NCI-H446 treated with DMSO at 0.1 percent for 48 hours (cell line): ENCODE data around the gene DNAJB4.
"Not testable (repeated sequence)": the region's sequence is repeated elsewhere in the genome, so short reads cannot be mapped to it uniquely, and the experiment has no call there.

ENCODE experiments used
- DNase-seq: peaks from one replicate; lab custom pipeline; 2025; lab: John Stamatoyannopoulos, UW

Gene DNAJB4

GRCh38 chr1:78038071-78038470 lies 33.3 kb downstream of the DNAJB4 start:
- no peak for DNase-seq

- no peak for DNase-seq
Observed at GRCh38 chr1:78038491-78038939, 33.8 kb downstream of the DNAJB4 start.

DNA sequence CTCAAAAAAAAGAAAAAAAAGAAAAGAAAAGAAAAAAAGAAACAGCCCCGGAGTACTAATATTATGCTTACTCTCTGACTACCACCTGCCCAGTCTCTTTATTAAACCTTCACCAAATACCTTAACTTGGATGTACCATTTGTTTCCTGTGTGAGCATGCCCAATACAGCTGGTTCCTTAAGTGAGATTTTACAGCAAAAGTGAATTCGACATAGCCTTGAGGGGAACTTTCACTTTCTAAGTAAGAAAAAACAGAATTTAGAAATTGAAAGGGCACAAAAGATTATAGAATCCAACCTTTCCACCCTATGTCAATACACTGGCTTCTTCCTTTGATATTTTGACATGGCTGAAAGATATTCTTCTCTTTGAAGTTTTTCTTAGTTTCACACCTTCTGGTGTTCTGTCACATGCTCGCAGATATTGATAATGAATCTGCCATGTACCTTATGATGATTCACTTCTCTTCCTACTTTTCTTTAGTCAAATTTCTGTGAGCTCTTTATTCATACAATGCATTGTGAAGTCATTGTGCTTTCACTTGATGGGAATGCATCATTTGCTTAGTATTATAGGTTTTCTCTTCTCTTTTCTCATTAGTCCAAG lies 35.8 kb downstream of the DNAJB4 start:
- DNase-seq = no peak

DNA sequence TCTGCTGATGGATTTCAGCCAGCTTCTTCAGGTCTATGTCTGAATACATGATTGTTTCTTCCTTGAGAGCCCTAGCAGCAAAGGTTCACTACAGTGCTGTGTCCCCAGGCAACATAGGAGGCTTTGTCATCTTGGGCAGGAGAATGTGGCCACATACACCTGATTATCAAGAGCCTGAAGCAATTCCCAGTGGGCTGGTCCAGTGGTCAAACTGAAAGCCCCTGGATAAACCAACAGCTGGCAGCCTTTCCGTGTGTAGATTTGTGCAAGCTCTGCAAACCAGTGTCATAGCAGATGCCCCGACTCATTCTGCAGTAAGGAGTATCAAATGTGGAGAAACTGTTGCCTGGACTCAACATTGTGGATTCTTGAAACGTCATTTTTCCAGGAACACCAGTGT lies 38.7 kb downstream of the DNAJB4 start:
- no peak for DNase-seq

DNA sequence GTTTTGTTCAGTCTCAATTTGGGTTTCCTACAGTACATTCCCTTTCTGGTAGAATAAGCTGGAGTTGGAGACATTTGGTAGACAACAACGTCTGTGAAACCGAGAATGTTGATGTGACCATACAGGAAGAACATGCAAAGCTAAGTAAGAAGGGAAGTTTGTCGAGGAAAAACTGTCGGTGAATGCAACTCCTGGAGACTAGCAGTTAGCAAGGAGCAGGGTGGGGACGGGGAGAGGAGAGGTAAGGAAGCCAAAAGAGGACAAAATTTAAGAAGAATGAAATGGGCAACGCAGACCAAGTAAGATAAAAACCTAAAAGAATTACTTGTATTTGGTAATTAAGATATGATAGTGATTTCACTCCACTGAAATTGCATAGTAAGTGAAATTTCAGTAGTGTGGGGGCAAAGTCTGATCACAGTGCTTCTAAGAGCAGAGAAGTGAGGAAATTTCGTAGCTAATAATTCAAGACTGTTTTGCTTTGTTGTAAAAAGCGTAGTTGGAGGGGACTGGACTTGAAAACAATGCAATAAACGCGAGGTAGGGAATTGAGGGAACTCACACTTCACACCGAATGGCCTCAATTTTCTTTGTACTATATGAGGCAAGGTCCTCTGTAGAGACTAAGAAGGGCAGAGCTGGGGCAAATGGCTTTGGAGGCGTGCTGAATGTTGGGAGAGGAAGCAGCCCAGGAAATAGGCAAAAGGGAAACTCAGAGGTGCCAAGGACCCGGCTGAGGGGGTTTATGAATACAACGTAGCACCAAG lies 40.2 kb downstream of the DNAJB4 start:
- no peak for DNase-seq

- DNase-seq = no peak
Observed at GRCh38 chr1:78045563-78045925, 40.8 kb downstream of the DNAJB4 start.

- DNase-seq = no peak
Observed at GRCh38 chr1:78045926-78046778, 41.4 kb downstream of the DNAJB4 start, which contains the start of gene GIPC2. TSS of gene GIPC2 (plus strand) at chr1:78045966. CDS start at chr1:78046095, 129 bp downstream.

DNA sequence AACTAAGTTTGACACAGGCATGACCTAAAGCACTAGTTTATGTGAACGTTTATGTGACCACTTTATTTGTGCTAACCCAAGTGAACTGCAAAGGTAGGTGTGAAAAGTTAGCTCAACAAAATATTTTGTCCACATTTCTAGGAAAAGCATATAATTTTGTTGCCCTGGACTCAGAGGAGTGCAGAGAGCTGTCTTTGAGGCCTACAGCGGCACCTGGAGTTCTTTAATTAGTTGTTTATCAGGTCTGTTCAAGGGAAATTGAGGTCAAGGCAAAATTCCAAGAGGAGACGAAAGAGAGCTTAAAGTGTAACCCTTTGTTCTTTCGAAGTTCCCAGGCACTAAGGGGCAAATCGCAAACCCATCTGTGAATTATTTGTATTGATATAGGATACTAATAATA lies 42.4 kb downstream of the DNAJB4 start:
- DNase-seq = no peak

GRCh38 chr1:78047631-78048030 lies 42.9 kb downstream of the DNAJB4 start:
- no peak for DNase-seq

GRCh38 chr1:78048446-78048845 lies 43.7 kb downstream of the DNAJB4 start:
- no peak for DNase-seq

DNA sequence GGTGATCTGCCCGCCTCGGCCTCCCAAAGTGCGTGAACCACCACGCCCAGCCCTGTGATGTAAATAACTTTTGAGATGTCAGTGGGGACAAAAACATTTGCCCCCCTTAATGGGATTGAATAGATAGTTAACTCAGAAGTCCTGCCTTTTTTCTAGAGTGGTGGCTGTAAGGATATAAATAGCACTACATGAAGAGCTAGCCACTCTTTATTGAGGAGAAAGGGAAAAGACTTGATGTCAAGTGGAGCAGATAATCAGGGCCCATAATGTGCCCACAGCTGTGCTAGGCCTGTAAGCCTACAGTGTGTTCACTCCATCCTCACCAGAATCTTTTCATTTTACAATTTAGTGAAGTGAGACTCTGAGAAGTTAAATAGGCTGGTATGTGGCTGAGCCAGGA lies 44.7 kb downstream of the DNAJB4 start:
- DNase-seq = no peak

- DNase-seq = no peak
Observed at GRCh38 chr1:78051005-78051404, 46.3 kb downstream of the DNAJB4 start.

DNA sequence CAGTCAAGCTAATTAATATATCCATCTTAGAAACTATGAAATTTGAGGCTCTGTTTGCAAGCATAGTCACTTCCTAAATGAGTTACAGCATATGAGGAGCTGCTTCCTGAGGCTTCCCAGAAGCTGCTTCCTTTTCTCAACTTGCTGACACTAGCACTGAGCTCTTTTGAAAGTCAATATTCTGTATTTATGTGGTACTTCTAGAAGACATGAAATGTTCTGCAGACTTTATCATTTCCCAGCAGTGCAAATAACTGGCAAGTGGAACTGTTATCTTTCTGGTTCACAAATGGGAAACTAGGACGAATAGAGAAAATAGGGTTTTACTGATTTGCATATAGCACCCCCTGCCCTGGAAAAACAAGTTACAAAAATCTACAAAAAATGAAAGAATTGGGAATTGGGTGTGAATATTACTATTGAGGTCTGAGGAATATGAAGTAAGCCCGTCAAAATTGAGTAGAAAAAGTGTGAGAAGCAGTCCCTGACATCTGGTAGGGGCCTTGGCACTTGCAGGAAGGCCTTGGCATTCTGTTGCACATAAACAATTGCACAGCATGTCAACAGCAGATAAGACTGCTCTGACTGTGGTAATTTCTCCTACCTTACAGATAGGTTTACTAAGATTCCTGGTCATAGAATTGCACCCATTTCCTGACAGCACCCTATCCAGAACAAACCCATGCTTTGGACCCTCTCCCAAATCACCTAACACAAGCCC lies 48.1 kb downstream of the DNAJB4 start:
- no peak for DNase-seq

DNA sequence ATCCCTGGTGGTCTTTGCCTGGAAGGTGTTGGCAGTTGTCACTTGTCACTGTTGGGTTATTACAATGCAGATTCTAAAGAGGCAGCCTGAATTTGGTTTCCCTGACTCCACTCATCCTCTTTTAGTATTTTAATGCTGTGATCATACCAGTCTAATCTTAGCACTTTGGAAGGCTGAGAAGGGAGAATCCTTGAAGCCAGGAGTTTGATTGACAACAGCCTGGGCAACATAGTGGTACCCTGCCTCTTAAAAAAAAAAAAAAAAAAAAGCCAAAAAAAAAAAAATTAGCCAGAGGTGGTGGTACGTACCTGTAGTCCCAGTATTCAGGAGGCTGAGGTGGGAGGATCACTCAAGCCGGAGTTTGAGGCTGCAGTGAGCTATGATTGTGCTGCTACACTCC lies 48.8 kb downstream of the DNAJB4 start:
- DNase-seq = no peak

DNA sequence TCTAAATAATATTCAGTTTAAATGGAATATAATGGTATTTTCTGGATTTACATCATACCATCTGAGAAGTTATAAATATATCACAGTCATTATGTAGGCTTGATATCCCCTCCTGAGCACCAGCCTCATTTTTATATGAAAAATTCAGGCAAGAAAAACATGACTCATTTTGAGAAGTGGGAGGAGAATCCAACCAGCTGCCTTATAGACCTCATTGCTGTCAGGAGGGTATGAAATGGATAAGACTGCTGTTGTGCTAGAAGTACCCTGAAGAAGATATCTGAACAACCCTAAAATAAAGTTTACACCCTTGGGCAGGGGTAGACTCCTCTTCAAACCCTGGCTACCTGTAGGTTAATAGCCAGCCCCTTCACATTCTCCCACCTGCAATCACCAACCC lies 49.8 kb downstream of the DNAJB4 start:
- DNase-seq = no peak

- DNase-seq = no peak
Observed at GRCh38 chr1:78054972-78055371, 50.2 kb downstream of the DNAJB4 start.

DNA sequence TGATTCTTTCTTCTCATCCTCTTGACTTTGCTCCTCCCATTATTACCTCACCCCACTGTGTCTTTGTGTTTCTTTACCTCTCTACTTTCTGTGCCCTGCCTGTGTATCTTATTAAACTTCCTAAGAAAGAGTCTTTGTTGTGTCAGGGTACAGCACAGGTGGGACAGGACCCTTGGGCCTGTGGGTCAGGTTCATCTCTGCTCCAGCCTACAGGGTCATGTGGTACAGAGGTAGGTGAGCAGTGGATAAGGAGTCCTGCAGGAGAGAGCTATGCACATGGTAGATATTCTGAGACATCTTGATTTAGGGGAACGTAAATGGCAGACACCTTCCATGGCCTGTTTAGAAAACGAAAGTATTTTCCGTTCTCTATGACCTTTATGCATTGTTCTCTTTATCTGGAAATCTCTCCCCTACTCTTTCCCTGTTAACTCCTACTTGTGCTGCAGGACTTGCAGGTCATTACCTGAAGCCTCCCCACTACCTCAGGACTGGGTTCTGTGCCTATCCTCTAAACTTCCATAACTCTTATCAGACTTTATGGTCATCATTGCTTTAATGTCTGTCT lies 50.9 kb downstream of the DNAJB4 start:
- no peak for DNase-seq

DNA sequence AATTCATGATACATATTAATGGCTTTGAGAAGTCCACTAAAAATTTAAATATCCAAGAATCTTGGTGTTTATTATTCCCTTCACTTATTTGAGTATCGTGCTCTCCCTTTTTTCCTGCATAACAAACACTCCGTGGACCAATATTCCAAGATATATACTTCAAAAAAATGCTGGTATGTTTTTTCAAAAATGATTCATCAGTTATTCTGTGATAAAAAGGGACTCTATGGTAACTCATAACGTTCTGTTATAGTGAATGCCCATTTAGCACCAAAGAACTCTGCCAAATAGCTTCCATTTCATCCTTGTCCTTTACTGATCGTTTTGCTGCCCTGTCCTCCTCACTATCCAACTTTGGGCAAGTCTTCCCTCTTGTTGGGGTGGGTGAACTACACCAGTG lies 53.9 kb downstream of the DNAJB4 start:
- DNase-seq = no peak

DNA sequence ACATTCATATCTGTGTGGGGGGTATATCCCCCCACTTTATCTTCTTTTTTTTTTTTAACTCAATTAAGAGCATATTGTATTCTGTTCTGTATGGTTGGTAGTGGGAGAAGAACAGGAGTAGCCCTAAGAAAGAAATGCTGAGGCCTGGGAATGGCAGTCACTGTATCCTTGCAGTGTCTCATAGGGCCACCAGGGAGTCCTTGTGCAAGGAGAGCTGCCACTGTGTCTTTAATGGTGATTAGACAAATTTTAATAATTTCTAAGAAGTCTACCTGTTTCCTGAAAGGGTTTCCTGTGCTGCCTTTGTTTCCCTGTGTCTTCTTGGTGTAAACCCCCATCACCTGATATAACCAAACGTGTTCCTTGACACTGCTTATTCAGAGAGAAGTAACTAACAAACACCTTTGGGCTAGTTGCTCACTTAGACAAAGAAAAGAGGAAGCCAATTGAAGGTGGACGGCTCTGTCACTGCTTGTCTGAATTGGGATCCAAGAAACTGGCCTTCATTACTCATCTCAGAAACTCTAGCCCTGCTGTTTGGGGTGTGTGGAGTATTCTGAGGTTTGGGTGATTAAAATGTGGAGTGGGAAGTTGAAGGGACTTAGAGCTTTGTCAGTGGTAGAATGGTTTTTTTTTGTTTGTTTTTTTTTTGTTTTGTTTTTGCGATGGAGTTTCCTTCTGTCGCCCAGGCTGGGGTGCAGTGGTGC lies 56.3 kb downstream of the DNAJB4 start:
- no peak for DNase-seq

DNA sequence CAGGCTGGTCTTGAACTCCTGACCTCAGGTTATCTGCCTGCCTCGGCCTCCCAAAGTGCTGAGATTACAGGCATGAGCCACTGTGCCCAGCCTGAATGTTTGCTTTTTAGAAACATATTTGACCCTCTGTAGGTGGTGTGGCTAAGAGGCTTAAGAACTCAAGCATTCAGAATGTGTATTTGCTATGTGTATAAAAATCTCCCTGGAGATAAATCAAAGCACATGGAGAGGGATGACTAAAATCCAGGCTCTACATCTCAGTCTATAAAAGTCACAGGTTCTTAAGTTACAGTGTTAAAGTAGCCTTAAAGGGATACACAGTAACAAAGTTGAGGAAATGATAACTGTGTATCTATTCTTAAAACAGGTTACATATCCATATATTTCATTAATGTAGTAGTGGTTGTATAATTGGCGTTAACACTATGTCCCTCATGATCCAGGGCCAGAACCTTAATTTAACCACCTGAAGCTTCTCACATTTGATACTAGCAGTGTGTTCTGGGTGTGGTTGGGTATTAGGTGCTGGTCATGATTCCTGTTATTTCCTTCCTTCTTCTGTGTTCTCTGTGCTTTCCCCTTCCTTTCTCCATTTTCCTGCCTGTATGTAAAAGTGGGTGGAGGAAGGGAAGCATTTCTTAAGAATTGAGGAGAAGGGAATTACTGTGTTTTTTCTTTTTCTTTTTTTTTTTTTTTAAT lies 57.2 kb downstream of the DNAJB4 start:
- no peak for DNase-seq

DNA sequence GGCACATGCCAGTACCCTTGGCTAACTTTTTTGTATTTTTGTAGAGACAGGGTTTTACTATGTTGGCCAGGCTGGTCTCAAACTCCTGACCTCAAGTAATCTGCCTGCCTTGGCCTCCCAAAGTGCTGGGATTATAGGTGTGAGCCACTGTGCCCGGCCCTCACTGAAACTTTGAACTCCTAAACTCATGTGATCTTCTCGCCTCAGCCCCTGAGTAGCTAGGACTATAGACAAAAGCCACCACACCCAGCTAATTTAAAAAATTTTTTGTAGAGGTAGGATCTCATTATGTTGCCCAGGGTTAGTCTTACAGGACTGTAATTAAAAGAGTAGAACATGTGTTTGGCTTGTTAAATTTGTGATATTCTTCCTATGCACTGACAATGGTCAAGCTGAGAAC lies 60.1 kb downstream of the DNAJB4 start:
- not testable (repeated sequence) for DNase-seq
